Subcutaneous adipose tissue (tissue), 4 donors: ENCODE data around the gene RNF112. TPM values are rescaled to one million over a fixed set of nuclear protein-coding genes. Genes with fewer than 3 reads are reported as not detected.

ENCODE experiments used
- CTCF ChIP-seq: fragments of 450-650 bp; IDR thresholded peaks from one replicate; pipeline ENCODE4 v1.5.1; 2016; ENCODE audit warnings: low read depth, mild to moderate bottlenecking, control low read depth, antibody characterized with exemption, moderate library complexity
- total RNA-seq, 4 donors: library from RNA; depleted of rRNA; stranded (reverse); fragments of >200 nt; gene quantifications; one replicate each; pipeline ENCODE4 v1.1.0, GENCODE V29; 2016

The RNF112 gene
- total RNA-seq, 4 donors from 2014 or later = 0.68 to 7.5 (median 1.0) TPM

GRCh38 chr17:19398301-19399181 lies 12.5 kb upstream of the RNF112 start:
- TF ChIP-seq CTCF = no peak

GRCh38 chr17:19399750-19400450 lies 11.1 kb upstream of the RNF112 start:
- no peak for TF ChIP-seq CTCF

DNA sequence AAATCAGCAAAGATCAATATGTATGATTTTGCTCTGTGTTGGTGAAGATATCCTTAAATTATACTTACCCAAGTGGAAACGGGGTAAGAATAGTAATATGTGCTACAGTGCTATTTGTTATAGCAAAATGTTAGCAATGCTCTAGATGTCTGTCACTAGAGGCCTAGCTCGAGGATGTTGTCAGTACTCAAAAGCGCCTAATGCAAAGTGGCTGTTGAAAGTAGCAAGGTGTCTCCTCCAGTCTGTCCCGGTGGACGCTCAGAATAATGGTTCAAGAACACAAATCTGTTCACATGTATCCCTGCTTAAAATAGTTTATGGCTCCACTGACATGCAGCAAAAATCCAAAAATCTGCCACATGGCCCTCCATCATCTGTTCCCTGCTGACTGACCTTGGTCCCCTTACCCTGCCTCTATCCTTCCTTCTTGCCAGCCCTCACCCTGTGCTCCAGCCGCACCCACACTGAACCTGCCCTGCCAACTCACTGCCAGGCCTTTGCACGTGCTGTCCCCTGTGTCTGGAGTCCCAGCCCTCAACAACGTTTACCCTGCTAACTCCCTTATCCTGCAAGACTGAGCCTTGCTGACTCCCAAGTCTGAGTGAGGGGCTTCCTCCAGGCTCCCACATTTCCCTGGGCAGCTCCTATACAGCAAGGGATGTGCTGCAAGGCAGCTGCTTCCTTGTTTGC lies 9.6 kb upstream of the RNF112 start:
- TF ChIP-seq CTCF = no peak

DNA sequence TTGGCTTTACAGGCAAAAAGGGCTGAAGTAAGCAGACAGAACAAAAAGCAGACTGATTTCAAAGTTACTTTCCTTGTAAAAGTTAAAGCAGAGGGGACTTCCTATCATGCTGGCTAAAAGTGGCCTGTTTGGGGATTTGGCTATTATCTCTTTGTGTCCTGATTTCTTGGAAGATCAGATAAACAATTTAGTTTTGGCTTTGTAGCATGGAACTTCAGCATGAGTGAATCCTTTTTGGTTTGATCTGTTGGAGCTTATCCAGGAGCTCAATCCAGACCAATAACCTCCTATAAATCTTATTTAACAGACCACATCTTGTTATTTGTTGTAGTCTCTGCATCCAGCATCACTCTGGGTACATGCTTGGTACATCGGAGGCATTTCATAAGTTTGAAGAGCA lies 8.9 kb upstream of the RNF112 start:
- TF ChIP-seq CTCF = no peak

- no peak for TF ChIP-seq CTCF
Measured at GRCh38 chr17:19403021-19403420, 8.0 kb upstream of the RNF112 start.

- no peak for TF ChIP-seq CTCF
Measured at GRCh38 chr17:19404264-19404663, 6.8 kb upstream of the RNF112 start.

DNA sequence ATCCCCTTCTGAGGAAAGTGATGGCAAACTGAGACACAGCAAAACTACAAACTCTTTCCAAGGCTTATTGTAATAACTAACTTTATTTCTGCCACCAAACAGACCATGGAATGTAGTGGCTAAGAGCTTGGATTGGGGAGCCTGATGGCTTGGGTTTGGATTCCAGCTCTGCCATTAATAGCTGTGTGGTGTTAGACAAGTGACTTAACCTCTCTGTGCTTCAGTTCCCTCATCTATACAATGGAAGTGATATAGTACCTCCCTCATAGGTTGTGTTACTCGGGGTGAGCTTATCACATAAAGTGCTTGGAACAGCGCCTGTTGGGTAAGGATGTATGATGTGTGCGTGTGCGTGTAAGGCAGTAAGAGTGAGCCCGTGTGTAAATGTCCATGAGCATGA lies 5.9 kb upstream of the RNF112 start:
- no peak for TF ChIP-seq CTCF
